Fibroblast of villous mesenchyme (primary cell): ENCODE measurements around the gene ELOVL7. TPM values are rescaled to one million over a fixed set of nuclear protein-coding genes. Genes with fewer than 3 reads are reported as not detected.

Source experiments
- DNase-seq: peaks from one replicate; pipeline ENCODE4 v3.0.0-alpha.2; 2010; ENCODE audit warnings: low read depth
- H3K4me3 ChIP-seq: 2 replicates; pipeline ENCODE4 v1.5.1; 2011; ENCODE audit warnings: low read depth, mild to moderate bottlenecking, low read length
- CTCF ChIP-seq: IDR thresholded peaks from 2 replicates; pipeline ENCODE4 v1.5.1; 2012; ENCODE audit warnings: low read depth, mild to moderate bottlenecking, low read length; ENCODE audit not compliant: insufficient read depth
- total RNA-seq: library from RNA; depleted of rRNA; stranded (reverse); fragments of >200 nt; gene quantifications from 2 replicates; pipeline ENCODE4 v1.2.3, GENCODE V29; 2012

Gene ELOVL7
- total RNA-seq, 1 donor = under 0.01 TPM

- DNase-seq = no peak
- TF ChIP-seq CTCF = no peak
- no peak overlapping the region for H3K4me3 ChIP-seq
Measured at GRCh38 chr5:60776343-60776742, 67.7 kb downstream of the ELOVL7 start.

GRCh38 chr5:60765019-60765709 lies 78.9 kb downstream of the ELOVL7 start:
- H3K4me3 ChIP-seq = no peak overlapping the region
- no peak for TF ChIP-seq CTCF
- DNase-seq = no peak

GRCh38 chr5:60763061-60763460 lies 81.0 kb downstream of the ELOVL7 start:
- TF ChIP-seq CTCF = no peak
- no peak overlapping the region for H3K4me3 ChIP-seq
- DNase-seq = no peak

- no peak for DNase-seq
- no peak for TF ChIP-seq CTCF
- H3K4me3 ChIP-seq = no peak overlapping the region
Measured at GRCh38 chr5:60754495-60754894, 89.6 kb downstream of the ELOVL7 start.

DNA sequence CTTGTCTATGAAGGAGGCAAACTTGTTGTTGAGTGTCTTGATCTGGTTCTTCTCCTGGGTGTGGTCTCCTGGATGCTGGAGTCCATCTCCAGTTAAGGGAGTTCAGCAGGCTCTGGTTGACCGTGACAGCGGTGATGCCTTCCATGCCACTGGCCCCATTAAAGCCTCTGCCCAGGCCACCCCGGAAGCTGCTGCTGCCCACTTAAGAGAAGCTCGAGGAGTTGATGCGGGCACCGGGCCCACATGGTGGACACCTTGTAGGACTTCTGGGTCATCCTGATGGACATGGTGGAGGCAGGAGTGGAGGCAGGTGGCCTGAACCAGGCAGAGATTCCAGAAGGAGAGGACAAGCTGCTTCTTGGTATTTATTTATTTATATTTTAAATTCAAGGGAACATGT lies 99.4 kb downstream of the ELOVL7 start:
- DNase-seq = no peak
- TF ChIP-seq CTCF = no peak
- no peak overlapping the region for H3K4me3 ChIP-seq

DNA sequence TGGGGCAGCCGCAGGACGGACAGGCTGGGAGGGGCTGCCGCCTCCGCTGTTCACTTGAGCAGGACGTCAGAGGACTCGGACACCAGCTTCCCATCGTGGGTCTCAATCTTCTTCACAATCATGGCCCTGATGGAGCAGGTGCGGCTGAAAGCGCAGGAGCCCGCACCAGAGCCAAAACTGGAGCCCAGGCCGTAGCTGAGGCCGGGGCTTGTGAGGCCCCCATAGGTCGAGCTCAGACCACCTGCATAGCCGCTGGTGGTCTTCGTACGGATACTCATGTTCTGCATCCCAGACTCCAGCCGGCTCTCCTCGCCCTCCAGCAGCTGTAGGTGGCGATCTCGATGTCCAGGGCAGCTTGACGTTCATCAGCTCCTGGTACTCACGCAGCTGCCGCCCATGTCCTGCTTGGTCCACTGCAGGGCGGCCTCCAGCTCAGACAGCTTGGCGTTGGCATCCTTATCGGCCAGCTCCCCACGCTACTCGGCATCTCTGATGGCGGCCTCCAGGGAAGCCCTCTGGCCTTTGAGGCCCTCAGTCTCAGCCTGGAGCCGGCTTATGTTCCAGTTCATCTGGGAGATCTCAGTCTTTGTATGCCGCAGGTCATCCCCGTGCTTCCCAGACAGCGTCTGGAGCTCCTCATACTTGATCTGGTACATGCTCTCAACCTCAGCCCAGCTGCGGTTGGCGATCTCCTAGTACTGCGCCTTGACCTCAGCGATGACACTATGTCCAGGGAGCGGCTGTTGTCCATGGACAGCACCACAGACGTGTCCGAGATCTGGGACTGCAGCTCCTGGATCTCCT lies 100.4 kb downstream of the ELOVL7 start:
- TF ChIP-seq CTCF = no peak
- no peak for DNase-seq
- no peak overlapping the region for H3K4me3 ChIP-seq
